Esophagus muscularis mucosa (tissue), 4 donors: ENCODE results near the gene MIEF2.

Experiments
- CTCF ChIP-seq, 3 experiments: fragments of 200-600 bp in 2 of 3; fragments of 450-650 bp in 1 of 3; sonication (generic) in 2 of 3; IDR thresholded peaks; one replicate each; pipeline ENCODE4 v1.5.1; 2017 to 2019; ENCODE audit warnings: antibody characterized with exemption in 3 of 3, mild to moderate bottlenecking in 2 of 3, moderate library complexity in 1 of 3
- EP300 ChIP-seq: sonication (generic); formaldehyde crosslinking; IDR thresholded peaks from one replicate; pipeline ENCODE4 v1.6.1; 2017; ENCODE audit warnings: antibody characterized with exemption
- POLR2A ChIP-seq: fragments of 450-650 bp; IDR thresholded peaks from one replicate; pipeline ENCODE4 v1.6.1; 2017; ENCODE audit warnings: antibody characterized with exemption, moderate library complexity, mild to moderate bottlenecking, low read depth

DNA sequence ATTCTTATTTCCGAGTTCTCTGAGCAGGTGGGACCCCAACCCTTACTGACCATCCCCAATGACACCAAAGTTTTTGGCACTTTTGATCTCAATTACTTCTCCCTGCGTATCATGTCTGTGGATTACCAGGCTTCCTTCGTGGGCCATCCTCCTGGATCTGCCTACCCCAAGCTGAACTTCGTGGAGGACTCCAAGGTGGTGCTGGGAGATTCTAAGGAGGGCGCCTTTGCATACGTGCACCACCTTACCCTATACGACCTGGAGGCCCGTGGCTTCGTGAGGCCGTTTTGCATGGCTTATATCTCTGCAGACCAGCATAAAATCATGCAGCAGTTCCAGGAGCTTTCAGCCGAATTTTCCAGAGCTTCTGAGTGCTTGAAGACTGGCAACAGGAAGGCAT lies 55.5 kb downstream of the MIEF2 start:
- TF ChIP-seq EP300 (no peak), CTCF (IDR thresholded peaks at IDR 0.05) (no peak), POLR2A (no peak)
